HG03571 (cell line): Measurements from ENCODE around the gene COL15A1.
"Not testable (repeated sequence)": the region's sequence is repeated elsewhere in the genome, so short reads cannot be mapped to it uniquely, and the experiment has no call there.

Experiments used
- ATAC-seq: cut with Tn5 transposase; IDR thresholded peaks from one replicate; pipeline ENCODE4 v1.9.1; 2021; ENCODE audit not compliant: unreplicated experiment

The COL15A1 gene

GRCh38 chr9:99010393-99010792 lies 66.7 kb downstream of the COL15A1 start:
- not testable (repeated sequence) for ATAC-seq

- no peak for ATAC-seq
Measured at GRCh38 chr9:99011161-99011709, 67.5 kb downstream of the COL15A1 start.

GRCh38 chr9:99012957-99013512 lies 69.3 kb downstream of the COL15A1 start:
- ATAC-seq = no peak

GRCh38 chr9:99013550-99013949 lies 69.8 kb downstream of the COL15A1 start:
- ATAC-seq = no peak

GRCh38 chr9:99015448-99015847 lies 71.7 kb downstream of the COL15A1 start:
- ATAC-seq = no peak

GRCh38 chr9:99015890-99016289 lies 72.2 kb downstream of the COL15A1 start:
- ATAC-seq = no peak

GRCh38 chr9:99016681-99017387 lies 73.1 kb downstream of the COL15A1 start:
- no peak for ATAC-seq

GRCh38 chr9:99018653-99019052 lies 74.9 kb downstream of the COL15A1 start:
- no peak for ATAC-seq

GRCh38 chr9:99019510-99020331 lies 76.0 kb downstream of the COL15A1 start:
- no peak for ATAC-seq

- ATAC-seq = no peak
Measured at GRCh38 chr9:99020786-99021436, 77.2 kb downstream of the COL15A1 start.

GRCh38 chr9:99021512-99021911 lies 77.8 kb downstream of the COL15A1 start:
- ATAC-seq = no peak

GRCh38 chr9:99023231-99023630 lies 79.5 kb downstream of the COL15A1 start:
- no peak for ATAC-seq

- ATAC-seq = no peak
Measured at GRCh38 chr9:99023831-99024230, 80.1 kb downstream of the COL15A1 start.

- no peak for ATAC-seq
Measured at GRCh38 chr9:99024959-99025358, 81.3 kb downstream of the COL15A1 start.

- no peak for ATAC-seq
Measured at GRCh38 chr9:99025616-99026270, 82.0 kb downstream of the COL15A1 start.

GRCh38 chr9:99026271-99026955 lies 82.7 kb downstream of the COL15A1 start:
- no peak for ATAC-seq

GRCh38 chr9:99026956-99027298 lies 83.2 kb downstream of the COL15A1 start:
- no peak for ATAC-seq

GRCh38 chr9:99027443-99027842 lies 83.7 kb downstream of the COL15A1 start:
- no peak for ATAC-seq

- ATAC-seq = no peak
Measured at GRCh38 chr9:99029083-99029645, 85.5 kb downstream of the COL15A1 start.

- no peak for ATAC-seq
Measured at GRCh38 chr9:99030092-99030511, 86.4 kb downstream of the COL15A1 start.
